K562 (cell line): ENCODE results near the gene TAS2R14. TPM values are rescaled to one million over a fixed set of nuclear protein-coding genes. Genes with fewer than 3 reads are reported as not detected.

Source experiments
- ATAC-seq: fragments of 200-7000 bp; cut with Tn5 transposase; 3 replicates; pipeline ENCODE4 v1.9.1; 2020; ENCODE audit warnings: moderate library complexity
- BruUV-seq: library from RNA; stranded (reverse); fragments of 400-500 nt; replicated peaks from 2 replicates; lab custom pipeline; 2021; lab: Mats Ljungman, UMichigan
- CTCF ChIA-PET: fragments of 300-600 bp; formaldehyde crosslinking; extraction: SDS; loops from one replicate; lab custom pipeline; 2021; ENCODE audit warnings: low intra/inter-chr PET ratio; lab: Yijun Ruan, JAX
- POLR2A ChIA-PET: fragments of 300-600, 350-650 bp; sonication (Branson Sonifier 250); formaldehyde crosslinking; extraction: SDS; loops from one replicate; lab custom pipeline; 2021; ENCODE audit warnings: antibody characterized with exemption, inconsistent platforms; lab: Yijun Ruan, JAX
- DNase-seq, 4 experiments: peaks; one replicate each; pipeline versions ENCODE4 v3.0.0 to v3.0.0-alpha.2; 2011 to 2018; ENCODE audit warnings: low spot score in 3 of 4, mixed read lengths in 3 of 4; ENCODE audit errors: extremely low read depth in 1 of 4
- FAIRE-seq: peaks from 2 replicates; lab custom pipeline; 2011; peaks lifted over from hg19 to GRCh38; lab: Jason Lieb, UNC
- H2AFZ ChIP-seq: 2 replicates; pipeline ENCODE4 v1.6.0; 2011; ENCODE audit warnings: low read depth, low read length, control low read depth, inconsistent platforms
- H3K27ac ChIP-seq: fragments of 200-600 bp; 3 replicates; pipeline ENCODE4 v1.8.0; 2011; ENCODE audit warnings: low read depth, mild to moderate bottlenecking, control low read depth, inconsistent platforms, low read length, moderate library complexity, mixed read lengths; ENCODE audit errors: extremely low read depth
- H3K27me3 ChIP-seq, 2 experiments: fragments of 300-600 bp in 1 of 2; 2 replicates in 1 of 2; 3 replicates in 1 of 2; pipeline versions ENCODE4 v1.6.0 to v1.8.0; 2011; ENCODE audit warnings: inconsistent platforms in 2 of 2, low read length in 2 of 2, mild to moderate bottlenecking in 1 of 2, mixed read lengths in 1 of 2, moderate library complexity in 1 of 2; ENCODE audit not compliant: control insufficient read depth in 2 of 2, insufficient read depth in 2 of 2
- H3K36me3 ChIP-seq: fragments of 300-600 bp; 3 replicates; pipeline ENCODE4 v1.8.0; 2011; ENCODE audit warnings: mild to moderate bottlenecking, low read length, inconsistent platforms; ENCODE audit not compliant: control insufficient read depth, insufficient read depth
- H3K4me1 ChIP-seq, 2 experiments: fragments of 200-600 bp in 1 of 2; replicated peaks in 1 of 2; 2 replicates in 1 of 2; 3 replicates in 1 of 2; pipeline versions ENCODE4 v1.5.1 to v1.8.0; 2011; ENCODE audit warnings: inconsistent platforms in 2 of 2, low read length in 2 of 2, mild to moderate bottlenecking in 1 of 2, mixed read lengths in 1 of 2, moderate library complexity in 1 of 2; ENCODE audit not compliant: control insufficient read depth in 2 of 2, insufficient read depth in 2 of 2
- H3K4me2 ChIP-seq: 2 replicates; pipeline ENCODE4 v1.6.1; 2011; ENCODE audit warnings: low read length, control low read depth, inconsistent platforms, mixed read lengths; ENCODE audit not compliant: insufficient read depth
- H3K4me3 ChIP-seq: fragments of 200-600 bp; sonication (generic), shearing (Covaris generic); 2 replicates; pipeline ENCODE4 v1.5.1; 2016; ENCODE audit warnings: control low read depth, inconsistent platforms
- H3K79me2 ChIP-seq: fragments of 200-600 bp; 3 replicates; pipeline ENCODE4 v1.8.0; 2011; ENCODE audit warnings: low read length, inconsistent platforms; ENCODE audit not compliant: control insufficient read depth, insufficient read depth
- H3K9ac ChIP-seq, 2 experiments: 2 replicates each; pipeline versions ENCODE4 v1.6.0 to v1.6.1; 2011; ENCODE audit warnings: low read depth in 2 of 2, low read length in 2 of 2, control low read depth in 1 of 2, inconsistent platforms in 1 of 2, mild to moderate bottlenecking in 1 of 2, mixed read lengths in 1 of 2; ENCODE audit not compliant: insufficient read depth in 1 of 2
- H3K9me1 ChIP-seq: one replicate; pipeline ENCODE4 v1.6.0; 2011; ENCODE audit warnings: inconsistent platforms, mild to moderate bottlenecking, low read length, moderate library complexity; ENCODE audit not compliant: control insufficient read depth, insufficient read depth
- H3K9me3 ChIP-seq: replicated peaks from 2 replicates; pipeline ENCODE4 v1.5.1; 2011; ENCODE audit warnings: low read depth, low read length, inconsistent platforms; ENCODE audit not compliant: control insufficient read depth, insufficient read depth
- H4K20me1 ChIP-seq: replicated peaks from 2 replicates; pipeline ENCODE4 v1.6.1; 2011; ENCODE audit warnings: low read length, inconsistent platforms, mixed read lengths; ENCODE audit not compliant: control insufficient read depth, insufficient read depth
- BMI1 ChIP-seq: fragments of 150-350 bp; IDR thresholded peaks from 2 replicates; pipeline ENCODE4 v1.6.1; 2014; ENCODE audit warnings: low read length
- C11orf30 ChIP-seq: fragments of 450-650 bp; IDR thresholded peaks from 2 replicates; pipeline ENCODE4 v1.6.1; 2016; ENCODE audit warnings: low read depth, mild to moderate bottlenecking
- CBX2 ChIP-seq: fragments of 200-600 bp; sonication (generic); IDR thresholded peaks from one replicate; pipeline ENCODE4 v1.6.1; 2012; ENCODE audit warnings: mild to moderate bottlenecking, low read length, inconsistent platforms; ENCODE audit not compliant: insufficient read depth, poor library complexity, severe bottlenecking
- CCAR2 ChIP-seq: fragments of 200-400 bp; formaldehyde crosslinking; IDR thresholded peaks from 2 replicates; pipeline ENCODE4 v1.6.1; 2017; ENCODE audit warnings: mild to moderate bottlenecking, low read depth, low read length
- FOXA3 ChIP-seq, 2 experiments: fragments of 450-650 bp in 1 of 2; sonication (generic) in 1 of 2; formaldehyde crosslinking; IDR thresholded peaks in 1 of 2; conservative IDR thresholded peaks in 1 of 2; 2 replicates each; pipeline versions ENCODE4 v1.4.0 to v1.8.0; 2020 to 2022; ENCODE audit warnings: mild to moderate bottlenecking in 2 of 2, missing genetic modification reagents in 1 of 2
- GMEB1 ChIP-seq: fragments of 250-450 bp; sonication (Bioruptor Pico); IDR thresholded peaks from 2 replicates; pipeline ENCODE4 v1.4.0; 2020; ENCODE audit warnings: mild to moderate bottlenecking
- GTF3C2 ChIP-seq: IDR thresholded peaks from 3 replicates; pipeline ENCODE4 v1.6.1; 2011; ENCODE audit warnings: borderline replicate concordance, mild to moderate bottlenecking, moderate library complexity; ENCODE audit not compliant: insufficient read length; ENCODE audit errors: extremely low read depth
- HDAC6 ChIP-seq: IDR thresholded peaks from 2 replicates; pipeline ENCODE4 v1.6.1; 2012; ENCODE audit warnings: low read depth, mild to moderate bottlenecking, control low read depth, inconsistent platforms, low read length, moderate library complexity
- MTA2 ChIP-seq: fragments of 450-650 bp; IDR thresholded peaks from 2 replicates; pipeline ENCODE4 v1.6.1; 2016; ENCODE audit warnings: low read depth
- RBM17 ChIP-seq: fragments of 200-400 bp; formaldehyde crosslinking; IDR thresholded peaks from 2 replicates; pipeline ENCODE4 v1.6.1; 2017; ENCODE audit warnings: low read depth, mild to moderate bottlenecking, low read length, borderline replicate concordance
- SAFB2 ChIP-seq: fragments of 200-400 bp; formaldehyde crosslinking; IDR thresholded peaks from 2 replicates; pipeline ENCODE4 v1.6.1; 2018; ENCODE audit warnings: borderline replicate concordance, low read length, low read depth, moderate library complexity; ENCODE audit not compliant: severe bottlenecking
- SRSF7 ChIP-seq: fragments of 200-400 bp; formaldehyde crosslinking; optimal IDR thresholded peaks from 2 replicates; pipeline ENCODE3; 2017; ENCODE audit warnings: mild to moderate bottlenecking, low read depth, low read length
- ZNF639 ChIP-seq, 2 experiments: fragments of 200-800 bp in 1 of 2; sonication (Bioruptor generic) in 1 of 2; sonication (generic) in 1 of 2; formaldehyde crosslinking in 1 of 2; IDR thresholded peaks in 1 of 2; conservative IDR thresholded peaks in 1 of 2; 2 replicates each; pipeline versions ENCODE4 v1.5.0 to v1.6.1; 2016 to 2020; ENCODE audit warnings: missing compliant biosample characterization in 1 of 2, missing genetic modification characterization in 1 of 2, missing genetic modification reagents in 1 of 2
- ZNF75A ChIP-seq: fragments of 450-650 bp; formaldehyde crosslinking; IDR thresholded peaks from 2 replicates; pipeline ENCODE4 v1.4.0; 2020; ENCODE audit warnings: mild to moderate bottlenecking
- WGBS: fragments of 100-300 bp; shearing (Covaris generic); methylation state at CpG from one replicate; pipeline ENCODE4 v1.1.6; 2016; ENCODE audit warnings: low coverage, mixed read lengths; ENCODE audit not compliant: insufficient coverage; ENCODE audit errors: missing lambda C conversion rate; 5-methylcytosine and 5-hydroxymethylcytosine counted together
- in situ Hi-C: fragments of 300-500 bp; cut with MboI; formaldehyde crosslinking; loops from 4 replicates; pipeline ENCODE4 v1.15.0; 2018; ENCODE audit warnings: inconsistent platforms, mixed read lengths
- intact Hi-C: fragments of 100-400 bp; cut with micrococcal nuclease; formaldehyde crosslinking; loops from 2 replicates; pipeline ENCODE4 v1.14.2; 2022
- polyA plus RNA-seq, 8 experiments: library from polyadenylated mRNA; depleted of rRNA in 4 of 8; stranded (reverse) in 5 of 8; unstranded in 3 of 8; fragments of >200 nt; fragmentation: Nextera tagmentation in 2 of 8; fragmentation: Illumina TruSeq in 1 of 8; extraction: Ambion mirVana in 2 of 8; extraction: Trizol in 1 of 8; gene quantifications; 2 replicates each; pipeline versions ENCODE4 v1.2.1 to v1.2.3, GENCODE V29; 2011 to 2014; ENCODE audit warnings: inconsistent platforms in 1 of 8, missing spikeins in 1 of 8
- total RNA-seq, 7 experiments: library from RNA; depleted of rRNA in 6 of 7; stranded (reverse); fragments of >200 nt in 6 of 7; fragmentation: Illumina TruSeq in 2 of 7; extraction: Trizol in 2 of 7; gene quantifications; 2 replicates each; pipeline versions ENCODE4 v1.2.1 to v1.2.3, GENCODE V29; 2011 to 2021; ENCODE audit warnings: low replicate concordance in 1 of 7

TAS2R14 gene
- total and polyA plus RNA-seq, 9 of the 15 experiments (the other 6 are each of a cell fraction or from before 2014, with no cell fraction given), result 1.2 to 4.2 (median 2.4) TPM

- Histone ChIP-seq H4K20me1 (no peaks in the 10 kb centered on the region), H3K27ac (no peak within 1 kb of the TSS), H3K4me1 (no peaks in the 10 kb centered on the region), H3K27me3 (no peaks in the 10 kb centered on the region), H2AFZ (no peak within 1 kb of the TSS), H3K9me1 (no peaks in the 10 kb centered on the region), H3K36me3 (no peaks in the 10 kb centered on the region), H3K79me2 (no peaks in the 10 kb centered on the region), H3K4me3 (no peak within 1 kb of the TSS), H3K9ac (no peak within 1 kb of the TSS), H3K4me2 (no peak within 1 kb of the TSS), H3K9me3 (no peaks in the 10 kb centered on the region)
- intact Hi-C loops, result no loop called here
- ATAC-seq, result no peak
- no peak for DNase-seq
- 36% methylated on average over 2 of the region's 2 CpGs for WGBS
- no peak for FAIRE-seq
- in situ Hi-C loops, result no loop called here
- BruUV-seq, result no TSS peak
- ChIA-PET CTCF (no interaction called here), POLR2A (no interaction called here)
- TF ChIP-seq BMI1 (no peak), FOXA3 (CRISPR knock-in tag; conservative IDR thresholded peaks at IDR 0.05 in 1 of 2, IDR thresholded peaks at IDR 0.05 in 1 of 2) (no peak), HDAC6 (no peak), ZNF75A (CRISPR knock-in tag) (no peak), CCAR2 (no peak), MTA2 (no peak), GMEB1 (CRISPR knock-in tag) (no peak), CBX2 (no peak), C11orf30 (no peak), SAFB2 (no peak), RBM17 (no peak), SRSF7 (no peak), ZNF639 (CRISPR knock-in tag; conservative IDR thresholded peaks at IDR 0.05 in 1 of 2, IDR thresholded peaks at IDR 0.05 in 1 of 2) (no peak), GTF3C2 (no peak)
- TF ChIP-seq, all 486 proteins: peak for 0
These were observed 47.7 kb upstream of the TAS2R14 start, which contains the start of gene TAS2R50 for GRCh38 chr12:10986812-10987211. TSS of gene TAS2R50 (minus strand) at chr12:10986912. CDS start at chr12:10986860, 52 bp downstream.
